GM15510 (cell line): ENCODE results near the gene MRPL57.

Experiments
- POLR2A ChIP-seq: IDR thresholded peaks from 3 replicates; pipeline ENCODE4 v1.6.1; 2011; ENCODE audit warnings: borderline replicate concordance; ENCODE audit not compliant: insufficient read length; ENCODE audit errors: extremely low read depth

MRPL57 gene

GRCh38 chr13:21175656-21176214, 723 bp upstream of the MRPL57 start:
- TF ChIP-seq POLR2A = no peak

DNA sequence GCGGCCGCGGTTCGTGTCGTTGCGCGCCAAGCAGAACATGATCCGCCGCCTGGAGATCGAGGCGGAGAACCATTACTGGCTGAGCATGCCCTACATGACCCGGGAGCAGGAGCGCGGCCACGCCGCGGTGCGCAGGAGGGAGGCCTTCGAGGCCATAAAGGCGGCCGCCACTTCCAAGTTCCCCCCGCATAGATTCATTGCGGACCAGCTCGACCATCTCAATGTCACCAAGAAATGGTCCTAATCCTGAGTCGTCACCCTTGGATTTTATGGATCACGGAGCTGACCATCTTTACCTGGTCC, 475 bp downstream of the MRPL57 start:
- TF ChIP-seq POLR2A = no peak

- no peak for TF ChIP-seq POLR2A
These were observed 5.2 kb downstream of the MRPL57 start for GRCh38 chr13:21181671-21182070.

DNA sequence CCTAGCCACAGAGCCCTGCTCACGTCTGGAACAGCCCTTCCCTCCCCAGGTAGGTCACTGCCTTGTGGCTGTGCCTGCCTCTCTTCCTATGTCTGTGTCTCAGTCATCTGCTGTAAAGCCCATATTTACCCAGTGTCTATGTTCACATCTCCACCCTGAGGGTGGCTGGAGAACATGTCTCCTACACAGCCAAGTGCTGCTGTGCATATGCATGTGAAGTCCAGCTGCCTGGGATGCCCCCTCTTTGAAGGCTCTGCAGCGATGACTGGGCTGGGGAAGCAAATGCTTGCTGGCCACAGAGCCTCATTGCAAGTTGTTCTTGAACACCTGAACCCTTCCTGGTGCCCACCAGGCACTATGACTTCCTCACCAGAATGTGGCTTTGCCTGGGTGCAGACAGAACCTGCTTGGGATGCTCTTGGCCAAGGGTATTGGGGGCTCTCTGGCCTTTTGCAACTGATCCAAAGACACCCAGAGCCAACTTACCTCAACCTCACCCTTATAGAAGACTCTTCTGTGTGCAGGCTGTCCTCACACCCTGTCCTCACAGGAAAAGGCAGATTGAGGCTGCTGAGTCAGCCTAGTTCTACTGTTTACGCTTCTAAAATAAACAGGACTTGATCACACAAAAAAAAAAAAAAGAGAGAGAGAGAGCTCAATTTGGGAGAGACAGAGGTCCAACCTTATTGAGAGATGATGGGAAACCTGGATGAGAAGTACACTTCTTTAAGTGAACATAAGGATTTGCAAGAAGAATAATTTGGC, 26.5 kb downstream of the MRPL57 start:
- no peak for TF ChIP-seq POLR2A

GRCh38 chr13:21208652-21209154, 32.2 kb downstream of the MRPL57 start:
- no peak for TF ChIP-seq POLR2A

DNA sequence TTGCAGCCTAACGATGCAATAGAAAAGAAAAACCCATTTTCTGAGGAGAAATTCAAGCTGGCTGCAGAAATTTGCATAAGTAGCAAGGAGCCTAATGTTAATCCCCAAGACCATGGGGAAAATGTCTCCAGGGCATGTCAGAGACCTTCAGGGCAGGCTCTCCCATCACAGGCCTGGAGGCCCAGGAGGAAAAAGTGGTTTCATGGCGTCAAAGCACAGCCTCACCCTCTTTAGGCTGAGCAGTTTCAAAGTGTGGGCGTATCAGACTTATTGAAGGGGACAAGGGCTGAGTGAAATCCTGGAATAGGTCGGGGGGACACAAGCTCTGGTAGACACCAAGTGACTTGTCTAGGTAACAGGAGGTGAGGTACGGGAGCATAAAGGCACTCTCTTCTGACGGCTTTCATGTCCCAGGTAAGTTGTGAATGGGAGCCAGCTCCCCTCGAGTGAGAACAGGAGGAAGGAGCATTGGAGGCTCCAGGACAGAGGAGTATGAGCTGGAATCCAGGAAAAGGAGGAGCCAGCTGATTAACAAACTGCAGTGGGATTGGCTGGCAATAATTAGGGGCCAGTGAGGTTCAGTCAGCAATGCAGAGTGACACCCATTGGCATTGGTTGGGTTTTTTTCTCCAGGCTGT, 35.8 kb downstream of the MRPL57 start:
- TF ChIP-seq POLR2A = no peak

GRCh38 chr13:21216332-21216731, 39.9 kb downstream of the MRPL57 start:
- no peak for TF ChIP-seq POLR2A

DNA sequence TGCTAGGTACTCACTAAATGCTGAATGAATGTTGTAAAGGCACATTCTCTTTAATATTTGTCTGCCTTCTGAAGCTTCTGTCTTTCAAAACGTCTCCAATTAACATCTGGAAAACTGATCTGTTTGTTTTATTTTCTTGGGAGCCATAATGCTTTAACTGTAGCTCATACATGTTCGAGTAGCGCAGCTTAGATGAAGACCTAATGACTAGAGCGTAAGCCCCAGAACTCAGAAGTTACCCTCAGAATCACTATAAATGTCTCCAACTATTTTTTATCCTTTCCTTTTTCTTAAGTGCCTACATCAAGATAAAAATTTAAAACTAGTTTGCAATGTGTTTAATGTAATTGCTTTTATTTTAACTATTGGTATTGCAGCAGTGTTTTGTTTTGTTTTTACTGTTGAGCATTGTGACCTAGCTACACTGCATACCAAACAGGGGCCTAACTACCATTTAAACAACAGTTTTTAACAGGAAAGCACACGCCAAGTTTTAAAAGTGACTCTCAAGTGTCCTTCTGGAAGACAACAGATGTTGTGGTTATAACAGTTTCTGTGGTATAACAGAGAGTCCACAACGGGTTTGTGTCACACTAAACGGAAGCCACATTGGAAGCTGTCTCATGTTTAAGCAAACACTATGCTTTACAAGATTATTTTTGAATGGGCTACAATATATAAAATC, 42.0 kb downstream of the MRPL57 start:
- TF ChIP-seq POLR2A = no peak

GRCh38 chr13:21219036-21219381, 42.6 kb downstream of the MRPL57 start:
- TF ChIP-seq POLR2A = no peak

DNA sequence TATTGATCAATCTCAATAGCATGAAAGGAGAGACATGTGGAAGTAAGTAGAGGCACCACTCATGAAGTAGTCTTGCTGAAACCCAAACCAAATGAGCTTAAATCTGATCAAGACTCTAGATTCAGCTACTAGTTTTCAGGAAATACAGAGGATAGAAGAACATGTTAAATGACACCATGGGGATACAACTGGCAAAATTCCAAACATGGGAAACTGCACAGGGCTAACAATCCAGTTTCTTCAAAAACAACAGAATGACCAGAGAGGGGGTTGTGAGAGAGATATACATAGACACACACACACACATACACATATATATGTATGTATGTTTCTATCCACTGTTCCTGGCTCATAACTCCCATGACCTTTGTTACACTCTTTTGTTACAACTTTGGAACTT, 44.8 kb downstream of the MRPL57 start:
- TF ChIP-seq POLR2A = no peak

- no peak for TF ChIP-seq POLR2A
These were observed 48.6 kb downstream of the MRPL57 start for GRCh38 chr13:21225082-21225481.

DNA sequence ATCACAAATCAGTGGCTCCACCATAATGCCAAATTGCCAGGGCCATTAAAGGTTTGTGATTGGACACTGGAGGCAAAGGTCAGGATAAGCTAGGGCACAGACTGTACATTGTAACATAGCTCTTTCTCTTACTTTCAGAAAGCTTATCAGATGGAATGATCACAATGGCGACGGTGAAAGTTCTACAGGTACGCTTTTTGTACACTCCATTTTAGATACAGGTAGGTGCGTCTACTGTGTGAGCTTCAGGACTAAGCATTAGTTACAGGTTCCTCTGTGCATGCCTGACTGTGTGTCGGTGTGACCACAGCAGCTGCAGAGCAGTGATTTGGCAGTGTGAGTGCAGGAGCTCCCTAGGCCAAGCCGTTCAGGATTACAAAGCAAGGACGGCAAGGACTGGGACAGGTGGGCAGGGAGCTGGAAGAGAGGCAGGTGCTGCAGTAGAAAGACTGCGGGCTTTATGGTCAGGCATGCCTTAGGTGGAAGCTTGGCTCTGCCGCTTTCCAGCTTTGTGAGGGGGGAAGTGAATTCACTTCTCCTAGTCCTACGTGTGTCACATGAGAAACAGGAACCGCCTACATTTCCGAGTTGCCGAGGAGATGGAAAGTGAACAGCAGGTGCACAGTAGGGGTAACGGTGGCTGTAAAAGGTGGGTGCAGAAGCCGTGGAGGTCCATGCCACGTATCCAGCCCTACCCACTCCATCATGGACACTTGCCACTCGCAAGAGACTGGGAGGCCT, 49.6 kb downstream of the MRPL57 start:
- no peak for TF ChIP-seq POLR2A

- no peak for TF ChIP-seq POLR2A
These were observed 51.5 kb downstream of the MRPL57 start for GRCh38 chr13:21227917-21228316.
